DMS79 (cell line): ENCODE results near the gene SERPINB8.

Source experiments
- DNase-seq: peaks from one replicate; lab custom pipeline; 2025; lab: John Stamatoyannopoulos, UW

Gene SERPINB8

DNA sequence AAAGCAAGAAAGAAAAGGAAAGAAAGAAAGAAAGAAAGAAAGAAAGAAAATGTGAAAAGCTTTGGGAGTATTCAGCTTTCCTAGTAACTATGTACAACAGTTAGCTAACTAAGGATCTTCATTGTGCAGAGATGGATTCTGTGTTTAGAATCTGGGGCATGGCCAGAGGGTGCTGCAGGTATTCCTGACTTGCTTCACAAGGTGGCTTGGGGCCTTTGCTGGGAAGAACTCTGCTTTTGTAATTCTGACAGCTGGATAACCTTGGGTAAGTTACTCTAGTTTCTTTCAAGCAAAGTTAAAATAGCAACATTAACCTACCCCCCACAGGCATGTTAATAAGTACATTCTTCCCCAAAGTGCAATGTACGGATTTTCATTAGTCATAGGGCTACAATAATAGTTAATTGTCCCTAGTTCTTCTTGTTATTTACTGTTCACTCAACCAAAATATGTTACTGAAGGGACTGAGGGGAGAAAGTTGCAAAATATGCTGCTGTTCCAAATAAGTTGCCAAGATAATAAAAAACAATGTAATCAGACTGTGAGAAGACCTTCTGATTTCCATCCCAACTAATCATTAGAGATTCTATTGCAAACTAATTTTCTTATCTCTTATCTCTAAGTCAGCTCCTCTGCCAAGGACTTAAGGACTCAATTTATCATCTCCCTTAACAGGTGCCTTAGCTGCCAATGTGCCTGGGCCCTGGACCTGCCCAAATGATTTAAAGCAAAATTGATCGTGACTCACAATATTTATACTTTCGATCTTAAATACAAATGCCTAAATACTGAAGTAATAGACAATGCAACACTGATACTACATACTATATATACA, 50.3 kb downstream of the SERPINB8 start:
- DNase-seq, result no peak

DNA sequence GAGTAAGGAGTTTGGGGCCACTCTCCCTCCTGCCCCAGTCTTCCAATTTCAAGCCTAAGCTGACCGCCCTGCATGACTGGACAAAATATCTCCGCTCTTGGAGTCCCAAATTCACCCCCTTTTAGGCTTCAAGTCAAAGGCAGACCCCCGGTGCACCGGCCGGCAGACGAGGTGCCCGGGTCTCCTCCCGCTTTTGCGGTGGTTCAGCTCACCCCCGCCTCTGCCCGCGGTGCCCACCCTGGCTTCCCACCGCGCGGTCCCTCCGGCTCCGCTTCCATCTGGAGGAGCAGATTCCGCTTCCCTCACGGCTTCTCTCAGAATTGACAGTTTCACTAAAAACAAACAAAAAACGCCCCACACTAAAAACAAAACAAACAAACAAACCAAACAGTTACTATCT, 56.5 kb downstream of the SERPINB8 start:
- DNase-seq, result no peak

DNA sequence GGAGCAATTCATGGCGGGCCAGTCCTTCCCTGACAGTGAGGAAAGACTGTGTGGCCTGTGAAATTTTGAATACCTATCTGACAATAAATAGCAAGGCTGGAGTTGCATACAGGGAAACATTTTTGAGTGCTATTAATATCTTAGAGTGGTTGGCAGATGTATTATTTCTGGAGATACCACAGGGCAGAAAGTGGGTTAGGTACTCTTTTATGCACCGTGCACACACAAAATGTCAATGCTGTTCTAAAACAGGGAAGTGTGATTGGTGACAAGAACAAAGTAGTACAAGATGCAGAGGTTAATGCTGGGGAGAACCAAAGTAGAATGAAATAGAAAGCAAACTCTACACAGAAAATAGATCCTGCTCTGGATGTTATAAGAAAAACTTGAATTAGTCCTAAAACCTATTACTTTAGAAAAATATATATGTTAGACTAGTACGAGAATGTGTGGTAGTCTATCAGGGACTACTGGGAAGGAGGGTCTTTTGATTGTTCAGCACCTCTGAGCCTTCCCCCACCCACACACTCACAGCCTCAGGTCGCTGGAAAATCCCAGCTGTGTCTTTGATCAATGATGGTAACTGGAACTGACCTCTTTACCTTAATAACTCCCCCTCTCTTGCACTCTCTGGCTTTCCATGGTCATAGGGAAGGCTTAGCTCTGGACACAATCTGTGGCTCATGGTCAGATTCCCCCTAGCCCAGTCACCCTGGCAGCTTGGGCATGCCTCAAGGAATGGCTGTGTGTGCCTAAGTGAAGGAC, 58.2 kb downstream of the SERPINB8 start:
- no peak for DNase-seq

DNA sequence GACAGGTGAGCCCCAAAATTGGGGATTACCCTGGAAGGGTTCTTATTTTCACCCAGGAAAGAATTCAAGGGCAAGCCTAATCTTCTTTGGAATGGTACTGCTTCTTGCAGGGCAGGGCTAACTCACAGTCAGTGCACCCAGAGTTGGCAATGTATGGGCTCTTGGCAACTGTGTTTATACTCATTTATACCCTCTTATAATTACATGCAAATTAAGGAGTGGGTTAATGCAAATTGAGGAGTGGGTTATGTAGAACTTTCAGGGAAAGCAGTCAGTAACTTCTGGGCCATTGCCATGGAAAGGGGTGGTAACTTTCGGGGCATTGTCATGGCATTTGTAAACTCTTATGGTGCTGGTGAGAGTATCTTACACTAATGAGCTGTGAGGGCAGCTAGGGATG, 59.2 kb downstream of the SERPINB8 start:
- DNase-seq, result no peak

DNA sequence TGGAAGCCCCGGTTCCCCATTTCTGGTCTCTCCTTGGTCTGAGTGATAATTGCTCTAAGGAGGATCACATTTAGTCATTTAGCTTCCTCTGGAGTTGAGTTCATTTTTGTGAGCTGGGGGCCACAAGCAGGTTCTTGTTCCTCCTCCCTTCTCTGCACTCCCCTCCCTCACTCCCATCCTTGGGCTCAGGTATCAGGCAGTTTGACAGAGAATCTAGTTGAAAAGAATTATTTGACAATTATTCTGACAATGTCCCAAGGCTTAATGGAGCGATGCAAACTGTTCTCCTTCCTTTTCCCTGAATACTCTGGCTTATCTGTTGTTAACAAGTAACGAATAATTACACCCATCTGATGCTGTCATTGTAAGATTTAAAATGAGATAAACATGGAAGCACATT, 61.5 kb downstream of the SERPINB8 start:
- DNase-seq, result no peak

DNA sequence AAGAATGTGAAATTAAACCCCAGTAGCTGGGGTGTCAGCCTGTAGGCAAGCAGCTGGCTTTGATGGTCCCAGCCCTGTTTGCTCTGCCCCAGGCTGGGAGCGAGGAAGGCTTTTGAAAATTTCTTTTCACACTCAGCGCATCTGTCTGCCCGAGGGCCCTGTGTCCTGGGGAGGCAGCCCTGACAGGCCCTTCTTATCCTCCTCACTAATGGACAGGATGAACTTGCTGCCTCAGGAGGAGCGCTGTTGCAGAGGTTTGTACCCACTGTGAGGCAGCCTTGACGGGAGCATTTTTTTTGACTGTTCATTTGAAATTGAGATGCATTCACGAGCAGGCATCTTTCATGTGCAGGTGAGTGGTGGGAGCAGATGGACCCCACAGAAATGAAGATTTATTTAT, 62.4 kb downstream of the SERPINB8 start:
- DNase-seq, result no peak

DNA sequence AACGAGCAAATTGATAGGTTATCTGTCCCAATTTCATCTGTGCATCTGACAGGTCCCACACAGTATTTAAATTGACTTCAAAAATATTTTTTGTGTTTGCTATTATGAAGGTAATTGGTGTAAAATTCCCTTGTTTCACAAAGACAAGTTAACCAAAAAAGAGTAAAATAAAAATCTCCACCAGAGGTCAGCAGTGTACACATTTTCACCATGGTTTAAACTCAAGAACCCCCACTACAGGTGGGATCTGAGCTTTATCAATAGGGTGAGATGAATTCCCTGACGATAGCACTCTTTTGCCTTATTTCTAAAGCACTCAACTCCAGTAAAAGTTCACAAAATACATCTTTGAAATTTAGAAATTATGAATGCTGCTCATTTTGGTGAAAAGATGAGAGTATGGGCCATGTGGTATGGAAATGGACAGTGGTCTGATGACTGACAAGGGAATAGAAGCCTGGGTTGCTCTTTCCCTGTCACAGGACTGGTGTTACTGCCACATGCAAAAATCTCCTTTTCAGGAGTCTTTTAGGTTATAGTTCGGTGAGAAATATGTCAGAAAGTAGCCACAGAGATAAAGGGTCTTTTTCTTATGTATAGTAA, 68.0 kb downstream of the SERPINB8 start:
- DNase-seq, result no peak
